Measurements from ENCODE around the gene TALDO1.

DNA sequence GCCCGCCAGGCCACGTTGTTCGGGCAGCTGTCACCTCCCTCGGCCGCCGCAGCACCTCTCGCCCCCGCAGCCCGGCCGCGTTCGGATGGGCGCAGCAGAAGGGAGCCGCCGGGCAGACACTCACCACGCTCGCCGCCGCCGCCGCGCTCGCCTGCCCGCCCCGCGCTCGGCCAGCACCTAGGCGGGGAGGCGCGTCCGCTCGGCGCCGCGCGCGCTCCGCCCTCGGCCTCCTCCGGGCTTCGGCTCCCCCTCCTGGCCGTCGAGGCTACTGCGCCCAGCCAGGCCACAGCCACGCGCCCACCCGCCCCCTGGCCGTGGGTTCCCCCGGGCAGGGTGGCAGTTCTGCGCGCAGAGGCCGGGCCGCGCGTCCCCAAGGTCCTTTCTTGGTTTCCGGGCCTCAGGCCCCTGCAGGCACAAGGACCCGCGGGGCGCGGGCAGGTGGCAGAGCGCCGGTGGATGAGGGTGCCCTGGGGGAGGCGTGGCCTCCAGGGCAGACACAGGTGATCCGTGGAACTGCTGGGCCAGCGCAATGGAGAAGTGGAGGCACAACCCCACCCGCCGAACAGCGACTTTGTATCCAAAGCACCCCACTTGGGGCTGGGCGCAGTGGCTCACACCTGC, 50.9 kb downstream of the TALDO1 start, which contains the start of gene SLC25A22:
- TF ChIP-seq, protein P1, sequence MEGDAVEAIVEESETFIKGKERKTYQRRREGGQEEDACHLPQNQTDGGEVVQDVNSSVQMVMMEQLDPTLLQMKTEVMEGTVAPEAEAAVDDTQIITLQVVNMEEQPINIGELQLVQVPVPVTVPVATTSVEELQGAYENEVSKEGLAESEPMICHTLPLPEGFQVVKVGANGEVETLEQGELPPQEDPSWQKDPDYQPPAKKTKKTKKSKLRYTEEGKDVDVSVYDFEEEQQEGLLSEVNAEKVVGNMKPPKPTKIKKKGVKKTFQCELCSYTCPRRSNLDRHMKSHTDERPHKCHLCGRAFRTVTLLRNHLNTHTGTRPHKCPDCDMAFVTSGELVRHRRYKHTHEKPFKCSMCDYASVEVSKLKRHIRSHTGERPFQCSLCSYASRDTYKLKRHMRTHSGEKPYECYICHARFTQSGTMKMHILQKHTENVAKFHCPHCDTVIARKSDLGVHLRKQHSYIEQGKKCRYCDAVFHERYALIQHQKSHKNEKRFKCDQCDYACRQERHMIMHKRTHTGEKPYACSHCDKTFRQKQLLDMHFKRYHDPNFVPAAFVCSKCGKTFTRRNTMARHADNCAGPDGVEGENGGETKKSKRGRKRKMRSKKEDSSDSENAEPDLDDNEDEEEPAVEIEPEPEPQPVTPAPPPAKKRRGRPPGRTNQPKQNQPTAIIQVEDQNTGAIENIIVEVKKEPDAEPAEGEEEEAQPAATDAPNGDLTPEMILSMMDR (IDR thresholded peaks at IDR 0.05; ENCODE audit: extremely low read depth in 1 of 2, insufficient read depth in 1 of 2, low read depth in 1 of 2, low read length in 2 of 2) = peak; percentile 71 to 77
- TF ChIP-seq EZH2 (IDR thresholded peaks at IDR 0.05; ENCODE audit: borderline replicate concordance, low read depth, low read length, severe bottlenecking) (no peak), POLR2A (IDR thresholded peaks at IDR 0.05; ENCODE audit: low read depth, low read length) (no peak), MYC (IDR thresholded peaks at IDR 0.05; ENCODE audit: low read depth, low read length) (no peak)
- TF ChIP-seq, protein P2, sequence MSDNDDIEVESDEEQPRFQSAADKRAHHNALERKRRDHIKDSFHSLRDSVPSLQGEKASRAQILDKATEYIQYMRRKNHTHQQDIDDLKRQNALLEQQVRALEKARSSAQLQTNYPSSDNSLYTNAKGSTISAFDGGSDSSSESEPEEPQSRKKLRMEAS (IDR thresholded peaks at IDR 0.05; ENCODE audit: insufficient read depth, insufficient read length) = no peak

Measured in endothelial cell of umbilical vein (primary cell).